Fibroblast of skin of right quadriceps (primary cell): ENCODE results near the gene LSM14B.
"Not testable (repeated sequence)": the region's sequence is repeated elsewhere in the genome, so short reads cannot be mapped to it uniquely, and the experiment has no call there.

Experiments
- DNase-seq: peaks from one replicate; pipeline ENCODE4 v3.0.0-alpha.2; 2013

The LSM14B gene

DNA sequence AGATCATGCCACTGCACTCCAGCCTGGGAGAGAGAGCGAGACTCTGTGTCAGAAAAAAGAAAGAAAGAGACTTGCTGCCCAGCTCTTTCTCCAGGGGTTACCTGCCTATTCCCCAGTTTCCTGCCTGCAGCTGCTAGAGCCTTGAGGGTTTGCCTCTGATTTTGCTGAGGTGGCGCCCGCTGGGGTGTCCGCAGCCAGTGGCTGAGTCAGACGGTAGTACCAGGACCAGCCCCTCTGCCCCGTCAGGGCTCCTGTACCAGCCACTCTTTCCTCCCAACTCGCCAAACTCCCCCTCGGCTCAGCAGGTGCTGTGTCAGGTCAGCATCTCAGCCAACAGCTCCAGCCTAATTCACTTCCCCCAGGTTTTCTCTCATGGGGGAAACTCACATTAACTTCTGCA is 7.4 kb upstream of the LSM14B start:
- no peak for DNase-seq

DNA sequence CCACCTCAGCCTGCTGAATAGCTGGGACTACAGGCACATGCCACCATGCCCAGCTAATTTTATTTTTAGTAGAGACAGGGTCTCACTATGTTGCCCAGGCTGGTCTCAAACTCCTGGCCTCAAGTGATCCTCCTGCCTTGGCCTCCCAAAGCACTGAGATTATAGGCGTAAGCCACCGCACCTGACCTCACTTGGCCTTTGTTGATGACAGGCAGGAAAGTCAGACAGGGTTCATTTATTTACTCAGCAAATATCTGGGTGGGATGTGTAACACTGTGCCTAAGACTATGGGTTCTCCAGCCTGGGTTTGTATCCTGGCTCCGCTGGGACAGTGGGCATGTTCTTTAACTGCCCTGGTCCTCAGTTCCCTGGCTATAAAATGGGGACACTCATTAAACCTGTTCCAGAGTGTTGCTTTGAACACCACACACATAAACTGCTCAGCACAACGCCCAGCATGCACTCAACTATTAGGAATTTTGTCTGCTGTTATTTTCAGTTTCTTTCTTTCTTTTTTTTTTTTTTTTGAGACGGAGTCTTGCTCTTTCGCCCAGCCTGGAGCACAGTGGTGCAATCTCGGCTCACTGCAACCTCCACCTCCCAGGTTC is 6.4 kb upstream of the LSM14B start:
- DNase-seq = not testable (repeated sequence)

DNA sequence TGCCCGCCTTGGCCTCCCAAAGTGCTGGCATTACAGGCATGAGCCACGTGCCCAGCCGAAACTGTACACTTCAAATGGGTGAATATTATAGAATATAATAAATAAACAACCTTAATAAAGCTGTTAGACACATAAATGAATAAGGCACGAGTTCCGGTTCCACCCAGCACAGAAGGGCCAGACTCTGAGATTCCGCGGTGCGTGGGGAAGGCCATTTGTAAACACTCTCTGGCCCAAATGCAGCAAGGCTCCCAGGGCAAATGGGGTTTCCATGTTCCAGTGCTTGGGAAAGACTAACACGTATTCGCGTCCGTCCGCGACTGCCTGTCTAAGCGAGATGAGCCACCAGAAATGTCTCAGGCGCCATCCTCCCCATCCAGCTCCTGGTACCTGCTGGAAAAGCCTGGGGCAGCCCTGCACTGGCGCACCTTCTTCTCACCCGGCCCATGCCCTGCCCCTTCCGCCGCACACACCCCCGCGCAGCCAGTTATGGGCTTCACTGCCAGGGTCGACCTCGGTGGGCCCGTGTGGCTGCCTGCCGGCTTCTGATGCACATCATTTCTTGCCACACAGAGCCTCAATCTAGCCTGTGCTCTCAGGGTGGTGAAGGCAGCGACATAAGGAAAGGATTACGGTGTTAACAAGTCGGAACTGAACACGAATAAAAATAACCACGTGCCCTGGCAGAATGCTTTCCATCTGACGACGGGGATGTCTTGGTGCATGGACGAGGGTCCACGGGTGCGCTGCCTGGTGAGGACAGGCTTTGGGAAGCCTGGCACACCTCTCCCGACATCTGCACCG is 5.5 kb upstream of the LSM14B start:
- no peak for DNase-seq

DNA sequence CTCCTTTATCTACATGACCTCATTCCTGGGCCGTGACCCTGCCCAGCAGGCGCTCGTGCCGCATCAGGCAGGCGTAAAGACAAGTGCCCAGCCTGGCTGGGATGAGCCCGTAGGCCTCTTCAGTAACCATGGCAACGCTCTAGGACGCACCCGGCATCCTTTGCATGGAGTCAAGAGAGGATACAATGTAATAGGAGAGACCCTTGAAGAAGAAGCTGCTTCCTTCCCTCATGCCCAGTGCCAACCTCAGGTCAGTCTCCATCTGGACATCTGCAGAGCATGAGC is 5.0 kb upstream of the LSM14B start:
- no peak for DNase-seq

DNA sequence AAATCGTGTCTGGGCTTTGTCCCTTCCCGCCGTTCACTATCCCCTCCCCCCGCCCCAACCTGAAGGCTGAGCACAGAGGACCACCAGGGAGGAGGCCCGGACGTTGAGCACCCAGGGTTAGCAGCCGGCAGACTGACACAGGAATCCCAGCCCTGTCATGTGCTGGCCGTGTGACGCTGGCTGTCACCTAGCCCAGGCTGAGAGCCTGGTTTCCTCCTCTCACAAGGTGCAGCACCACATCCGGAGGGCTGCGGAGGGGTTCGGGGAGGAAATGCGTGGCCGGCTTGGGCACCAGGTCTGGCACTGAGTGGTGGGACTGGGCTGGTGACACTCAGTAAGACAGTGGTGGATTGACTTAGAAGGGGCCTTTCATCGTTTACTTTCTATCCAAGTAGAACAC is 4.6 kb upstream of the LSM14B start:
- no peak for DNase-seq

DNA sequence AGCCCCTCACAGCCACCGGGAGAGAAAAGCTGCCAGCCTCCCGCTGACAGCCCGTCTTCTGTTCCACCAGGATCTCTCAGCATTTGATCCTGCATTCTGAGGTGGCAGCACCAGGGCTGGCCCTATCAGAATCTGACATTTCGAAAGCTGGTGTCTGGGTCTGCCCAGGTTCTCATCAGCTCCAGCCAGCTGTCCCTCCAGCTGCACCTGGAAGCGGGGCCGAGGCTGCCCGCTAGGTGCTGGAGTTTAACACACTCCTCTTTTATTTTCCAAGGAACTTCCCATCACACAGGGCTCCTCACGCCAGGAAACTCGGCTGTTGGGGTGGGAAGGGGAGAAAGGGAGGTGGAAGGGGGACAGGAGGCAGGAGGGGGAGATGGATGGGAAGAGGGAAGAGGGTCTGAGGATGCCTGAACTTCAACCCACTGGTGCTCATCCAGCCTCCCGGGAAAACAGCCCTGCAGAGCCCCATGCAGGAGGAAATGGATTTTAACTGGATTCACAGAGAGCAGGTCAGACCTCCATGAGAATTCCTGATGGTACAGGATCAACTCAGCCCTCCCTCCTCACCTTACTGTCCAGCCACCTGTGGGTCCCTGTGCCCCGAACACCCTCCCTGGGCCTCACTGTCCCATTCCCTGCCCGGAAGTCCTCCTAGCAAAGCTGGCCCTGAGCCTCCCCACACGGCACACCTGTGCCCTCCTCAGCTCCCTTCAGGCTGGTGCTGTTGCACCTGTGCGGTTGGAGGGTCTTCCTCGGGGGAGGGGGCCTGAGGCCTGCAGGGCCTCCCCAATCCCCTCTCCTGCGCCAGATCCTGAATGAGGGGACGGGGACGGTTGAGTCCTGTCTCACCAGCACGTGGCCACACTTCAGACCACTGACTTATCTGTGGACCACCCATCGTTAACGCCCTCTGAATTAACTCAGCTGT is 3.9 kb upstream of the LSM14B start:
- DNase-seq = no peak

DNA sequence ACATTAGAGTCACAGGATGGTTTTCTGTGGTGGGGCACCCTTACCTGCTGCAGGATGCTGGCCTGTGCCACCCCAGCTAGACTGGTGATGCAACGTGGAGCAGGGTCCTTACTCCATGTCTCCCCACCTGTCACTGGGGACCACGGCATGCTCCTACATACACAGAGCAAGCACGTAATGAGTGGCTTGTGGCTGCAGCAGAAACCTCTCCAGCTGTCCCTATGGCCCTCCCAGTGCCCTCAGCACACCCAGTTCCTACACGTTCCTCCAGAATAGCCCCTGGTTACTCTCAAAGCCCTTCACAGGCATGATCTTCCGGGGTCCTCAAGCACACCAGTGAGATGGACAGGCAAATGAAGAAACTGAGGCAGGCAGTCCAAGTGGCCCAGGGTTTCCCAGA is 3.2 kb upstream of the LSM14B start:
- DNase-seq = no peak

DNA sequence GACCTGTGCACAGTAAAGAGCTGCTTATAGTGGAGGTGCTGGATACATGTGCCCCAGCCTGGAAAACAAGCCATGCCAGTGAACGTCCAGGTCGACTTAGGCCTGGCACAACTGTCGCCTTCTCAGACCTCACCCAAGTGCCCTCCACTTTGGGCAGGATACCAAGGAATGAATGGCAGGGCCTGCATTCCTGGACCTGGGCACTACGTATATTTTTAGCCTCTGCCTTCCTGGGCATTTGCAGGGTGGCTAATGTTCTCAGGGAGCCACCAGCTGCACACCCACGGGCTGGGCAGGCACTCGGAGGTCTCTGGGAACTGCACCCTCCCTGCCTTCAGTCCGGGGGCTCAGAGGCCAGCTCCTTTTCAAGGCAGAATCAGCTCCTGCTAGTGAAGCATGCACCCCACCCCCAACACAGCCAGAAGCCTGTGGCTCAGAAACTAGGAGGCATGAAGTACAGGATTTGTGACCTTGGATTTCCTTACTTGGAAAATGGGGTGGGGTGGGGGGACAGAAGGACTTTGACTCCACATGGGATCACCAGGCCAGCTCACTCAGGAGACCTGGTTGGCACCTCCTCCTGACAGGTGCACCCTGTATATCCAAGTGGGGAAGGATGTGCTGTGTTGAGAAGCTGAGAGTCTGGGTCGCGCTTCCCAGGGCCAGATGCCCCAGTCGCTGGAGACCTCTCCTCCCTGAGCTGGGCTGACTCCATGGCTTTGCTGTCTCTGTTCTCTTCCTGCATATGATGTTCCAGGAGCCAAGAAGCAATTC is 2.5 kb upstream of the LSM14B start:
- no peak for DNase-seq

DNA sequence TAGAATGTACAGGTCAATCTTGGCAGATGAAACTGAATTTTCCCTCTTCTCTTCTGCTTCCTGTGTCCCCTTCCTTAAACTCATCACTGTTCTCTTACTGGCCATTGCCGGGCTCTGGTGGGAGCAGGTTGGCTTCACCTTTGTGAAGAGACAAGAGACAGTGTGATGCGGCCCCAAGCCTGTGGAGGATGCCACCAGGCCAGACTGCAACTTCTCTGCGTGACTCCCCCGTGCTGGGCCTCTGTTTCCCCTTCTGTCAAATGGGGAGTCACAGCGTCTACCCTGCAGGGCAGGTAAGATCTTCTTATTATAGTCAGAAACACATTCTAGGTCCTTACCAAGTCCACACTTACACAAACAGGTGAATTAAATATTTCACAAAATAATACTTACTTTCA is 1.9 kb upstream of the LSM14B start:
- DNase-seq = no peak

DNA sequence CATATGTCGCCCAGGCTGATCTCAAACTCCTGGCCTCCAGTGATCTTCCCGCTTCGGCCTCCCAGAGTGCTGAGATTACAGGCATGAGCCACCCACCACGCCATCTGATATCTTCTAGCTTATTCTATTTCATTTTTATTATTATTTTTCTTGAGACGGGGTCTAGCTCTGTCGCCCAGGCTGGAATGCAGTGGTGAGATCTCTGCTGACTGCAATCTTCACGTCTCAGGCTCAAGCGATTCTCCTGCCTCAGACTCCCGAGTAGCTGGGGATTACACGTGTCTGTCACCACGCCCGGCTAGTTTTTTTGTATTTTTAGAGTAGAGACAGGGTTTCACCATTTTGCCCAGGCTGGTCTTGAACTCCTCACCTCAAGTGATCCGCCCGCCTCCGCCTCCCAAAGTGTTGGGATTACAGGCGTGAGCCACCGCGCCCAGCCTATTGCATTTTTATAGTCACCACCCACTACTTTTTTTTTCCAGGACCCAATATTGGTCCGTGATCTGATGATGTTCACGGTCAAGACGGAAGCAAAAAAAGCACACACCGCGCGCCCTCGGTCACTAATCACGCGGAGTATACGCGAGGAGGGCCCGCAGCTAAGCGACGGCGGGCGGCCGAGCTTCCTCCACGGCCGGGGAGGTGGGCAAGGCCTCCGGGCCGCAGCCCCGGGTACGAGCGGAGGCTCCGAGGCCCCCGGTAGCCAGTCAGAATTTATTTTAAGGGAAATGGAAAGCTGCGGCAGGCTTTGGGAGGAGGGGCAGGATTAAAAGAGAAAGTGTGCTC is 1.1 kb upstream of the LSM14B start:
- DNase-seq = no peak

DNA sequence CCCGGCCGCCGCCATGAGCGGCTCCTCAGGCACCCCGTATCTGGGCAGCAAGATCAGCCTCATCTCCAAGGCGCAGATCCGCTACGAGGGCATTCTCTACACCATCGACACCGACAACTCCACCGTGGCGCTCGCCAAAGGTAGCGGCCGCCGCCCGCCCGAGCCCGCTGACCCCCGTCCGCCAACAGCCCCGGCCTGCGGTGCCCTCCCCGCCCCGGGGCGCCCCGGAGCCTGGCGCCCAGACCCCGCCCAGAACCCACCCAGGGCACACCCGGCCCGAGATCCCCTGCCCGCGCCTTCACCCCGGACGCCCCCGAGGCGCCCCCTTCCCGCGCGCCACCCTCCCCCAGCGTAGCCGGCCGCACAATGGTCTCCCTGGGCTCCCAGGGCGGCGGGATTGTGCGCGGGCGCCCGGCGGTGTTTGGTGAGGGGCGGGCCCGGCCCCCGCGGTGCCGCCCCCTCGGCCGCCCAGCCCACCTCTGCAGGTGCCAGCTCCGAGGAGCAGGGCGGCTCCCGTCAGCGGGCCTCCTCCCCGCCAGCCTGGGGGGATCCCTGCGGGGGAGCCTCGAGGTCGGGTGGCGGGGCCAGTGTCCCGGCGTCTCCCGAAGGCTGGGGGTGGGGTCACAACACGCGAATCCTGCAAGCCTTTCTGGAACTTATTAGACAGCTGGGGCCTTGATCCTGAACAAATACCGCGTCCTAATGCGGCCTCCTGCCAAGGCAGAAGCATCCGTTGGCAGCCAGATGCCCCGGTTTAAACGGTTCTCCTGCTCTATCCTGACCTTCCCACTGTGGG is 577 bp downstream of the LSM14B start:
- DNase-seq = peak; percentile 25

DNA sequence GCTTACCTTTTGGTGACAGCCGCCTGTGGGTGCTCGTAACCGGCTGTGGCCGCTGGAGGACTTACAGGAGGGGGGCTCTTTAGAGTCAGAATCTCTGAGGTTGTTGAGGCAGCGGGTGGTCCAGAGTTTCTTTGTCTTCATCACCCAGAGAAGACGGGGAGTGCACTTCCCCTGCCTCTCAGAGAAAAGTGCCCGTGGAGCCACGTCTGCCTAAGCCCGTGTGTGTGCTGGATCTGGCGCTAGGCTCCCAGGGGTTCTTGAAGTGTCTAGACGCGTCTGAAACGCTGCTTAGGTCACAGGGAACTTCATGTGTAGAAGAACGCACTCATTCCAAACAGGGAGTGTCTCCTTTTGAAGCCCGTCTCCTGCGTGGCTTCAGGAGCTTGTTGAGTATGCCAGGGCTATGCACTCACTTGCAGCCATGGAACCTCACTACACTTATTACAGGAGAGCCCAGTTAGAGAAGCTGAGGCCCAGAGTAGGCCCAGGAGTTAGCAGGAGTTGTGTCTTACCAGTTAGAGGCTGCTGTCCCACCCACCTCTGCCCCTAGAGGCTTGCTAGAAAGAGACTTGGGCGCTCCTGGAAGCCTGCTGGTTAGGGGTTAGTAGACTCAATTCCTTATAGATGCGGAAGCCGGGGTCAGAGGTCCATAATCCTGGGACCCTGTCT is 1.3 kb downstream of the LSM14B start:
- peak; percentile 14 for DNase-seq

DNA sequence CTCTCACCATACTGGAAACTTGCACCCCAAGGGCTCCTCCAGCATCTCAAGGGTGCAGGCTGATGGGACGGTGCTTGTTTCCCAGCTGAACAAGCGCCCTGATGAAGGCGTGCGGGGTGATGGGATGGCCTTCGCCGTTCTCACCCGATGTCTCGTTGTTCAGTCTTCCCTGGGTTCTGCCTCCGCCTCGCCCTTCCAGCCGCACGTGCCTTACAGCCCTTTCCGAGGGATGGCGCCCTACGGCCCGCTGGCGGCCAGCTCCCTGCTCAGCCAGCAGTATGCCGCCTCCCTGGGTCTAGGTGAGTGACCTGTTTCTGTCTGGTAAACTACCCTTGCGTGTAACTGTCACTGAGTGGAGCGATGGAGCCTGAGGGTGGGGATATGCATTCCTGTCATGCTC is 3.9 kb downstream of the LSM14B start:
- DNase-seq = no peak

DNA sequence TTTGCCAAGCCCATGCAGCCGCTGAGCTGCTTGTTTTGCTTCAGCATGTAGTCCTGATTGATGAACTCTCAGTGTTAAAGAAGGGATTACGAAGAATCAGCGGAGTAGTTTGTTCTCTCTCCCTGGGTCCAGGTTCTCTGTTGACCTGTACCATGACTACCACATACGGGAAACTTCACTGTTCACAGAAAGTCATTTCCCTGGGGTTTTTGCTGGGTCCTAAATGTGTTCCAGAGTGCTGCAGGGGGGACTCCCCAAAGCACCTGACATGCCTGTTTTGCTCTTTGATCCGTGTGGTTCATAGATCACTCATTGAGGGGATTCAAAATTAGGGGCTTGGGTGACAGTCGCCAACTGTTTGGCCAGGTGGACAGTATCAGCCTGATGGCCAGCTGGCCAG is 5.5 kb downstream of the LSM14B start:
- DNase-seq = no peak

DNA sequence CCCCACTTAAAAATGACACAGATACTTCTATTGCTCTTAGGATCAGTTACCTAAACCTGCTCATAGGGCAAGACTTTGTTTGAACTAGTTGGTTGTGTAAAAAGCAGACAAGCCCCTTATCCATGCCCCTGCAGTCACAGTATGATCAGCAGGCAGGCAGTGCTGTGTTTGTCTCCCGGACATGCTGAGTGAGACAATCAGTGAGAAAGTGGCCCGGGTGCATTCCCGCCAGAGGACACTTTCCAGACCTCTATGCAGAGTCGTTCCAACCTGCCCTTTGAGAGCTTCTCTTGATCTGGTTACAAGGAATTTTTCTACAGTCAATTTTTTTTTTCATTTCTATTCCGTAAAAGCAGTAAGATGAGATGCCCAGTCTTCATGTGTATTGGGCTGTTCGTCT is 6.2 kb downstream of the LSM14B start:
- DNase-seq = no peak

DNA sequence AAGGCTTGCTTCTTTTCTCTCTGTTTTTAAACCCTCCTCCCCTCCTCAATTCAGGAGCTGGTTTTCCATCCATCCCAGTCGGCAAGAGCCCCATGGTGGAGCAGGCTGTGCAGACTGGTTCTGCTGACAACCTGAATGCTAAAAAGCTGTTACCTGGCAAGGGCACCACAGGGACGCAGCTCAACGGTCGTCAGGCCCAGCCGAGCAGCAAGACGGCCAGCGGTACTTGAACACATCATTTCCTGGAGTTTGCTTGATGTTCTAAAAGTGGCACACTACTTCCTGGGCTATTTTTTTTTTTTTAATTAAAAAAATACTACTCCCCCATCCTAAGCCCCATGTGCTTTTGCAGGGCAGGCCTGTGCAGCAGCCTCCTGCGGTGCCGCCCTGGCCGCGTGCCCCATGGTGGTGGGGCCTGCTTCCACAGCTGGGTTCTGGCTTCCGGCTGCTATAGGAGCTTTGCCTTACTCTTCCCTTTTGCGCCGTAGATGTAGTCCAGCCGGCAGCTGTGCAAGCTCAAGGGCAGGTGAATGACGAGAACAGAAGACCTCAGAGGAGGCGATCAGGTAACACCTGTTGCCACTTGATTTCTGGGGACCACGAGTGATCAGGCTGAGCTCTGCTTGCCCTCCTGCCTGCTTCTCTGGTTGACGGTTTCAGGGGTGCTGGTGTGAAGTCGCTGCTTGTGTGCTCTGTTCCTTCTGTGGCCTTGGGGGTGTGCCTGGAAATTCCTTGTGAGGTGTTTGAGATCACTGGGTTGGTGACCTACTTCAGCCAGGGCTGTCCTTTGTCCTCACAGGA is 7.7 kb downstream of the LSM14B start:
- no peak for DNase-seq

DNA sequence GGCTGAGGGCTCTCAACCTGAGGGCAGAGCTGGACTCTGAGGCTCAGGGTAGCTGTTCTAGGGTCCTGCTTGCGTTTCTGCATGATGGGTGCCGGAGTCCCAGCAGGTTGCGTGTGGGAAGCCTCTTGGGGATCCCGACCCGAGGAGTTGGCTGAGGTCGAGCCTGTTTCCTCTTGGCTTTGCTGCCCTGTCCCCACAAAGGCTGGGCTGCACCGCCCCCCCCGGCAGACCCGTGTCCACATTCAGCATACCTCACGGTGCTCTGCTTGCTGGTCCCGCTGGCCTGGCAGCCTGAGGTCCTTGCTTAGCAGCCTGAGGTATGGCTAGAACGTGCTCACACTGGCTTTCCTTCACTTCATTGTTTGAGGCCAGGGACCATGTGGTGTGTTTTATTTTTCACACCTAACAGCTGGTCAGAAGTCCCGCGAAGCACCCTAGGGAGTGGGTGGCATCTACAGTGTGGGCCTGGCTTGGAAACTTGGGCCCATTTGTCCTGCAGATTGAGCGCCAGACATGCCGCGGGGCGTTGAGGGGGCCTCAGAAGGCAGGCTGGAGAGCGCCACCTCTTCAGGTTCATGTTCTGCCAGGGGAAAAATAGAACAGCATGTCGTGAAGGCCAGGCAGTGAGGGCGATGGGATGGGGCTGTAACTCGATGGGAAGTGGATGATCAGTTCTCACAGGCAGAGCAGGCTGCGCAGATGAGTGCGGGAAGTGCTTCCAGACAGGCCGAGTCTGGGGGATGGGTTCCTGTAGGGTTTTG is 9.5 kb downstream of the LSM14B start:
- DNase-seq = no peak

DNA sequence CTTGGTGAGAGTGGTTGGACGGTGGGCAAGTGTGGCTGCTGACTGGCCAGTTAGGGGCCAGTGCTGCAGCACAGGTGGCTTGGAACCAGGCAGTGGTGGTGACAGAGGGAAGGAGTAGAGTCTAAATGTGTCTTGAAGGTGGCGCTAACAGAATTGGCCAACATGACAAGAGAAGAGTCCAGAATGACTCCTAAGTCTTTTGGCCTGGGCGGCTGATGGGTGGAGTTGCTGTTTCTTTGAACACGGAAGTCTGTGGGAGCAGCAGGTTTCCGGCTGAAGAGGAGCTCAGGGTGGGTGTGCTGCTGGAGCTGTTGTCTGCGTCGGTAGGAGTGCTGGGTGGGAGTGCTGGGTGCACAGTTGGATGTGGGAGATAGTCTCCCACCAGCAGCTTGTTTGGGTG is 10.1 kb downstream of the LSM14B start:
- DNase-seq = no peak
